OCI-M2 (cell line): ENCODE measurements around the gene C9orf152.
"Not testable (repeated sequence)": the region's sequence is repeated elsewhere in the genome, so short reads cannot be mapped to it uniquely, and the experiment has no call there.

Experiments
- DNase-seq: peaks from one replicate; lab custom pipeline; 2025; ENCODE audit not compliant: unreplicated experiment; lab: John Stamatoyannopoulos, UW

Gene C9orf152

DNA sequence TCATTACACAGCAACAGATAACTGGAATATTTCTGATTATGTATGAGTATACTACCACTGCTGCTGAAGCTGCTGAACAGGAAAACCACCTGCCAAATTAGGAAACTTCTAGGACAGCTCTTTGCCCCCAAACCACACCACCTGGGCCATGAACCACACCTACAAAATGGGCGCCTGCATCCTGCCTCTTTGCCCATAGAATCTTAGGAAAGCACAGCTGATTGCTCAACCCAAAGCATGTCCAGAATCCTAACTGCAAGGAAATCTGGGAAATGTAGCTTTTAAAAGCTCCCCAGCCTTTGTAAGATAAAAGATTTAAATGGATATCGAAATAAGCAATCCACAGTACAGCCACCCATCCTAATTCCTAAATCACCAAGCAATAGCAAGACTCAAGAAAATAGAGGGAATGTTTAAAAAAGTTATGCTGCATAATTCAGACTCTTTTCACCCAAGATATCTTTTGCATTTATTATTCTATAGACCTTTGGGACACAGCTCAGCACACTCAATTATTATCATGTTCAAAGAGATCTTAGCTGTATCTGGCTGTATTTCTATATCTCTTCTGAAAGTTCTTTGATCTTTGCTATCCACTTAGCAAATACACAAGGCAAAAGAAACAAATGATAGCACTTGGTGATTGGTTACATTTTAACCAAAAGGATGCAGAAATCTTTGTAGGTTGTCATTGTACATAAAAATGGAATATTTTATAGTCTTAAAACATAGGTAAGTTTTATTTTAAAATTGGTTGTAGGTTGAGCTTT is 6.8 kb upstream of the C9orf152 start:
- DNase-seq, result no peak

DNA sequence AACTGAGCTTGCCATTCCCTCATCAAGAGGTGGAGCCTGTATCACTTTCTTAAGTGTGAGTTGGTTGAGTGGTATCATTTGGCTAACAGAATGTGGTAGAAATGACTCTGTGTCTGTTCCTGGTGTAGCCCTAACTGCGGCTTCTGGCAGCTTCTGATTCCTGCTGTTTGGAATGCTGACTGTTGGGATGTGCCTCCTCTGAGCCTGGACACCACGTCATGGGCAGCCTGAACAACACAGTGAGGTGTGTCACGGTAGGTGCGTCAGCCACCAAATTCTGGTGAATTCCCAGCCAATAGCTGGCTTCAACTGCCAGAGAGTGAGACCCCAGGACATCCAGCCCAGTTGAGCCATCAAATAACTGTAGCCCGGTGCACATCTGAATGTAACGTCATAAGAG is 6.1 kb upstream of the C9orf152 start:
- DNase-seq, result no peak

DNA sequence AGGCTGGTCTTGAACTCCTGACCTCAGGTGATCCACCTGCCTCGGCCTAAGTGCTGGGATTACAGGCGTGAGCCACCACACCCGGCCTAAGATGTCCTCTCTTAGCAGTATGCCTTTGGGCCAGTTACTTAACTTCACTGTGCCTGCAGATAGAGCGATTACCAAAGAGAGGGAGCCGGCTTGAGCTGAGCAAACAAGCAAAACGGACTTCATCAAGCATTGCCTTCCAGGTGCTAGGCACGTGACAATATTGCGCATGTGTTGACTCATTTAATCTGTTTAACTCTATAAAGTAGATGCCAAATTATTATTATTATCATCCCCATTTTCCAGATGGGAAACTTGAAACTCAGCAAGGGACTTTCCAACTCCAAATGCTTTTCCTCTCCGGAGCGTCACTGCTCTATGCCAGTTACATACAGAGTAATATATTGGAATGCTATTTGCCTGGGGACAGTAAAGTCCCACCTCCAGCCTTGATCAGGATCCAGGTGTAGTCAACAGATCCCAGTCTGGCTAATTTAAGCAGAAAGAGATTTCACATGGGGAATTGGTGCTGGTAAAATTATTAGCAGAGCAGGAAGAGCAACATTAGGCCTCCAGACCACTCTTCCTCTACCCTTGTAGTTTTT is 5.6 kb upstream of the C9orf152 start:
- DNase-seq, result no peak

DNA sequence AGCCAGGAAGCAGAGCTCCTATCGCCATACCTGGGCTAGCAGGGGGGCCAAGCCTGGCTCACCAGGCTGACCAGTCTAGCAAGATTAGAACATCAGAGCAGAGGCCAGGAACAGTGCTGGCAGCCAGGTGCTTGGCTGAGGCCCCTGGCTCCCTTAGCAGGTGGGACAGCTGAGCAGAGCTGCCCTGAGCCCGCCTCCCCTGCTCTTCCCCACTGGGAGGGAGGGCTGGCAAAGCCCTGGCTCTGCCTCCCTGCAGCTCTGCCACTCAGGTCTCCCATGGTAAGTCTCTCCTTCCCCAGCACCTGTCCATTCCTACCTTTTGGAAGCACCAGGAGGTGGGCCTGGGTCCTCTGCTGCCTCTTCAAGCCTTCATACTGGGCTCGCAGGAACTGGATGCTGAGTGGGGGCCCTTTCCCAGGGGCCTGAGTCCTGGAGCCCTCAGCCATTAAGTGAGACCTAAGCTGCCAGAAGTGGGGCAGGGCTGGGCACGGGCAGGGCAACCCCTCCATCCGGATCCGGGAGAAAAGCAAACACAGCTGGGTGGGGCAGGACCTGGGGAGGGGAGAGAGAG is 803 bp downstream of the C9orf152 start:
- no peak for DNase-seq

DNA sequence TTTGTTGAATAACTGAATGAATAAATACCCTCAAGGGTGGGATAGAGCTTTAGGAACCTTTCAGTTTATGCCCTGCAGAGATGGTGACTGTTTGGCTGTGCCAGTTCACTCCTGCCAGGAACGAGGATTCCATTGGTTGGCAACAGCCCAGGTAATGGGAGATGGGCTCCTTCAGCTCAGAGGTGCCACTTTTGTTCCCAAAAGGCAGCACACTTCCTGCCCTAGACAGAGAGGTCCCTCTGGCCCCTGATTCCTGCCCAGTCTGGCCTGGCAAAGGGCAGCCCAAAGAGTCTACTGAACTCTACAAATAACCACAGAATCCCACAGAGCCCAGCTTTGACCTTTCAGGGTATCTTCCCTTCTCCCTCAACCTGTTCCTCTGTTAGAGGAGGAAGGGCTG is 1.6 kb downstream of the C9orf152 start:
- no peak for DNase-seq

DNA sequence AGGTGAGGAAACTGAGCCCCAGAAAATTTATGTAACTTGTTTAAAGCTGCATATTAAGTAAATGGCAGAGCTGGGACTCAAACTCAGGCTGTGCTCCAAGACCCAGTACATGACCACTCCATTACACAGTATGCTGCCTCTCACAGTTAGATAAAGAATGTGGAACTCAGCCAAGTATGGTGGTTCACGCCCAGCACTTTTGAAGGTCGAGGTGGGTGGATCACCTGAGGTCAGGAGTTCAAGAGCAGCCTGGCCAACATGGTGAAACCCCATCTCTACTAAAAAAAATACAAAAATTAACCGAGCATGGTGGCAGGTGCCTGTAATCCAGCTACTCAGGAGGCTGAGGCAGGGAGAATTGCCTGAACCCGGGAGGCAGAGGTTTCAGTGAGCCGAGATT is 2.3 kb downstream of the C9orf152 start:
- DNase-seq, result not testable (repeated sequence)

DNA sequence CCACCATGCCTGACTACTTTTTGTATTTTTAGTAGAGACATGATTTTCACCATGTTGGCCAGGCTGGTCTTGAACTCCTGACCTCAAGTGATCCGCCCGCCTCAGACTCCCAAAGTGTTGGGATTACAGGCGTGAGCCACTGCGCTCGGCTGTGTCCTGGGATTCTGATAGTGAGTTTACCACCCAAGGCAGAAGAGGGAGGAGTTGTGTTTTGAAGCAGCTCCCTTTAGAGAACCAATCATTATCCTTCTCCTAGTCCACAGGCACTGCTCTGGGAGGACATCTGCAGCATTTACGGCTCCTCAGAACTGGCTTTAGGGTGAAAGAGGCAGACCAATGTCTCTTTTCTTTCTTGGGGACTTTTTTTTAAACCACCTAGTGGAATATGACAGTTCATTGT is 5.7 kb downstream of the C9orf152 start:
- DNase-seq, result no peak

DNA sequence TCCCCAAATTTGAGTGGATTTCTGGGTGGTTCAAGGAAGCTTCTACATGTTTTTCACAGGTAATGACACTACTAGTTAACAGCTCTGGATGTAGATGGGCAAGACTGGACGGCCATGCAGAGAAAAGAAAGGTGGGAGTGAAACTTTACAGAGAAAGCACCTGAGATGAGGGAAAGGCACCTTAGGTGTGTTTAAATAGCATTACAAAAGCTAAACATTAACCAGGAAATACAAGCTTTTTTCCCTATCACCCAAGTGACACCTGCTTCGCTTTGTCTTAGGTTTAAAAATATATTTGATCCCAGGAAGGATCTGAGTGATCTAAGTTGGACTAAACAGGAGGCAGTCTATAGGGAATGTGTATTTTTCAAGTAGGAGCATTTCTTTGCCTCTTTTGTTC is 8.3 kb downstream of the C9orf152 start:
- no peak for DNase-seq

DNA sequence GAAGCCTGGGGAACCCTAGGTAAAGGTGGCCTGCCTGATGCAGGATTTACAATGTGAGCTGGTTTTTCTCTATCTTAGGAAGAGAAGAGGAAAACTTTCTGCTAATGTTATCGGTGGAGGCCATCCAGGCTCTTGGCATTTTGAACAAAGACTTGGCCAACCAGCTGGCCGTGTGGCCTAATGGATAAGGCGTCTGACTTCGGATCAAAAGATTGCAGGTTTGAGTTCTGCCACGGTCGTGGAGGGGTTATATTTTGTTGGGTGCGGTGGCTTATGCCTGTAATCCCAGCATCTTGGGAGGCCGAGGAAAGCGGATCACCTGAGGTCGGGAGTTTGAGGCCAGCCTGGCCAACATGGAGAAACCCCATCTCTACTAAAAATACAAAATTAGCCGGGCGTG is 9.6 kb downstream of the C9orf152 start:
- DNase-seq, result no peak

DNA sequence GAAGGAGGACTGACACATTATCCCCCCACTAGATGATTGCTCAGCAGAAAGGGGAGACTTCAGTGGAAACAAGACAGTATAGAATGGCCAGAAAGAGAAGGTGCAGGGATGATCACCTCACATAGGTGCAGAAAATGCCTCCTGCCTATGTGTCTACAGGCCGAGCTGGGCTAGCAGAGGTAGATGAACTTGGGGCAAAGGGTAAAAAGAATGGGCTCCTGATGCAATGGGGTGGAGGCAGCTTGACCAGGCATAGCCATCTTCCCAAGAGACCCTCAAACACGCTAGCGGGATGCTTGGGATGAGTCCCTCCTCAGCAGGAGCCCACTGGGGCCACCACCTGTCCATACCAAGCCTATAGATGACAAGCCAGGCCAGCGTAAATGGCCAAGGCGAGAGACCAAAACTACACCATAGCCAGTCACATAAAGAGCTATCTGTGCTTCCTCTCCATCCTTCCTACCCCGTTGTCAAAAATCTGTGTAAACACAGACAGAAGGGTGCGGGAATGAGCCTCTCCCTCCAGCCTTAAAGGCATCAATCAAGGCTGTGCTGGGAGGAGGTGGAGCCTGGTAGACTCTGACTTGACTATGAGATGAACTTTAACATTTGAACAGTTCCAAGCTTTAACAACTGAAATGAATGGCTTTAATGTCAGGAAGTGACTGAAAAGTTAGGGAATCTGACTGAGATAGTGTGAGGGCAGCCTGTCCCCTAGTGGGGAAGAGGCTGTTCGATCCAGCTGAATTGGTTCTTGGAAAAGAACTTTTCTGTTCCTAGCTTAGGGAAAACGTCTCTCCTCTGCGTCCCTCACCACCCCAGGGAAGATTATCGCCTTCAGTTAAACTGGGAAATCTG is 10.4 kb downstream of the C9orf152 start:
- DNase-seq, result no peak

DNA sequence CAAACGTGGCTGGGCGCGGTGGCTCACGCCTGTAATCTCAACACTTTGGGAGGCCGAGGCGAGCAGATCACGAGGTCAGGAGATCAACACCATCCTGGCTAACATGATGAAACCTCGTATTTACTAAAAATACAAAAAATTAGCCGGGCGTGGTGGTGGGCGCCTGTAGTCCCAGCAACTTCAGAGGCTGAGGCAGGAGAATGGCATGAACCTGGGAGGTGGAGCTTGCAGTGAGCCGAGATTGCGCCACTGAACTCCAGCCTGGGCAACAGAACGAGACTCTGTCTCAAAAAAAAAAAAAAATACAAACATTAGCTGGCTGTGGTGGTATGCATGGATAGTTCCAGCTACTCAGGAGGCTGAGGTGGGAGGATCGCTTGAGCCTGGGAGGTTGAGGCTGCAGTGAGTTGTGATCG is 11.9 kb downstream of the C9orf152 start:
- not testable (repeated sequence) for DNase-seq

DNA sequence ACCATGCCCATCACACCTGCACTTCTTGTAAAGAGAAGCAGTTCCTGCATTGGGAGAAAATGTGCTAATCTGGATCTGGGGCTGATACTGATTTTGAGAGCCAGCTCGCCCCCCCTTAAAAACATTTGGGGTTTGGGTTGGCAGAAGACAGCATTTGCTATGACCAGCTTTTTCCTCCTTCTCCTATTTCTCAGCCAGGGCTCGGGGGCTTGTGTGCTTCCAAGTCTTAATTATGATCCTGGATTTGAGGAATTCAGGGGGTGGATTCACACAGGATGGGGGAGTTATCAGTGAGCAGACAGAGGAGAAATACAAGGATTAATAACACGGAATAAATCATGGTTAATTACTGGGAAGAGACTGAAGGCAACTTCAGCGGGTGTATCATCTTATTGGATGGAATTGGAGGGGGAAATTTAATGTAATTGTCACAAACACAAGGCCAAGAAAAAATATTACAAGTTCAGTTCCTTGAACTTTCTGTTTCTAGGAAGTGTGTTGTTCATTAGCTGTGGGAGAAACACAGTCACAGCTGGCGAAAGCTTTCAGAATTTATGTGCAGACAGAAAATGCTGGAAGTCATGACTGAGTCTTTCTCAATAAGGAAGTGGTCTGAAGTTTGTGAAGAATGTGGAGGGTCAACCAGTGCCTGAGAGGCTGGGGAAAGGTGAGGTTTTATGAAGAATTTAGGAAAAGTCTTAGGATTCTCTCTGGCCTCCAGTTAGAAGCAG is 15.3 kb downstream of the C9orf152 start:
- no peak for DNase-seq

DNA sequence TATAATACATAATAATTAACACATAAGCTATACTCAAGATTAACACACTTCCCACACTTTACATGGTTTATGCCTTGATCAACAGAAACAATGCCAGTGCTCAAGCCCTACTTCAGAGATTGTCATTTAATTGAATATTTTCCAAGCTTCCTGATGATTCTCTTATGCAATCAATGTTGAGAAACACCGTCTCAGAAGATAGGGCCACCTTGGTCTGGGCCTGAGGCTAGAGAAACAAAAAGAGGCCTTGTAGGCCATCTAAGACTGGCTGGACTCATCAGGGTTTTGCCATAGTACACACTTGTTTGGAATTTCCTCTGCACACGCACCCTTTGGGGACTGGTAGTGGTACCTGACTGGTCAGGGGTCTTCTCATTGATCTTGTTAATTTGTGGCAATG is 16.3 kb downstream of the C9orf152 start:
- no peak for DNase-seq

DNA sequence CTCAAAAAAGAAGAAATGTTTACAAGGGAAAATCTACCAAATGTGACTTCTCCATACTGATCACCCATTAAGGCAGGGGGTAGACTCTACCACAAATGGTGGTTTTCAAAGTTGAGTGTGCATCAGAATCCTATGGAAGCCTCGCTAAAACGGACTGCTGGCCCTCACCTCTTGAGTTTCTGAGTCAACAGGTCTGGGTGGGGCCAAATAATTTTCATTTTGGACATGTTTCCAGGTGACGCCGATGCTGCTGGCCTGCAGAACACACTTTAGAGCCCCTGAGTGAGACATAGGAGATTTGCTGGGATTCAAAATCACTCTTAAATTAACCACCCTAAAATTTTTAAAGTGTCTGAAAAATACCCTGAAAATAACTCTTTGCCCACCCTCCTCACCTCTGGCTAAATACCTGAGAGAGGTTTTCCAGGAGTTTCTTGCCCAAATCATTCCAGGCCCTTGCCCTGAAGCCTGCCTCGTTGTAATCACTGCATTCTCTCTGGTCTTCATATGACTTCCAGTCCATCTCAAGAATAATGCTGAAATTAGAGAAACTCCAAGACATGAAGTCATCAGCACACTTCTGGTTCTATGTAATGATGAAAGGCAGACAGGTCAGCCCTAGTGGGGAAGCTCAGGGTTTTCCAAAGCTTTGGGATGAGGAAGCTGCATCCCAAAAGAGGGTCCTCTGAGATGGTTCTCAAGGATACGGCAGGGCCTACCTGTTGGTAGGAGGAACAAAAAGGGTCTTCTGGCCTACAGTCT is 18.2 kb downstream of the C9orf152 start:
- no peak for DNase-seq

DNA sequence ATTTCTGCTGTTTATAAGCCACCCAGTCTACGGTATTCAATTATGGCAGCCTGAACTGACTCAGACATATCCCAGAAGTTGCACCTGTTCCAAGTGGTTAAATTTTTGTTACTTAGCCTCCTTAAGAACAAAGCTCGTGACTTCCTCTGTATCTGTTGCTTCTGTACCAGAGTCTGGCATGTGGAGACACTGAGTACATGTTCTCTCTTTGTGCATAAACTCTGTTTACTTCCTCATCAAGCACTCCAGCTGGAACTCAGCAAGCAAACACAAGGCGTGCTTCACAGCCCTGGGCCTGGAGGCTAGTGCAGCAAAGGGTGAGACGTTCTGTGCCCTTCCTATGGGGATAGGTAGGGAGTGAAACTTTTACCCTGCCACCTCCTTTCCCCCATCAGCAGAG is 19.0 kb downstream of the C9orf152 start:
- DNase-seq, result no peak

DNA sequence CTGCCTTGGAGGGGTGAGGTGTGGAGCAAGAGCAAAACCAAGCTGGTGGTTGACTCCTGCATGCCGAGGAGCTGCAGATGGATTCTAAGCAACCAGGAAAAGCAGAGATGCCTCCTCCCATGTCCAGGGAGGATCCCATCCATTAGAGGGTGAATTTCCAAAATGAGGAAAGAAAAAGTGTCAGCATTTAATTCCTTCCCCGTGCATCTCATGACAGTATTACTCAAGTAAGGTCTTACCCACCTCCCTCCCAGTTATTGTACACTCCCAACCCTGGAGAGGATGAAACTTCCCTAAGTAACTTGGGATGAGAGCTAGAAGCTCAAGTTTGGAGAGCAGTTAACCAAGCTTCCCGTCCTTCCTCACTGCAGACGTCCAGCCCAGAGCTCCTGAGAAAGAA is 19.9 kb downstream of the C9orf152 start:
- DNase-seq, result no peak

DNA sequence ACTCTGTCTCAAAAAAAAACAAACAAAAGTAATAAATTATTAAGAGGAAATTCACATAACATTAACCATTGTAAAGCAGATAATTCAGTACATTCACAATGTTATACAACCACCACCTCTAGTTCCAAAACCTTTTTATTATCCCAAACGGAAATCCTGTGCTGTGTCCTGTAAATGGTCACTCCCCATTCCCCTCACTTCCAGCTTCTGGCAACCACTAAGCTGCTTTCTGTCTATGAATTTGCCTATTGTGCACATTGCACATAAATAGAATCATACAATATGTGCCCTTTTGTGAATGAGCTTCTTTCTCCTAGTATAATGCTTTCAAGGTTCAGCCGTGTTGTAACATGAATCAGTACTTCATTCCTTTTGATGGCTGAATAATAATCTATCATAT is 20.8 kb downstream of the C9orf152 start:
- no peak for DNase-seq

DNA sequence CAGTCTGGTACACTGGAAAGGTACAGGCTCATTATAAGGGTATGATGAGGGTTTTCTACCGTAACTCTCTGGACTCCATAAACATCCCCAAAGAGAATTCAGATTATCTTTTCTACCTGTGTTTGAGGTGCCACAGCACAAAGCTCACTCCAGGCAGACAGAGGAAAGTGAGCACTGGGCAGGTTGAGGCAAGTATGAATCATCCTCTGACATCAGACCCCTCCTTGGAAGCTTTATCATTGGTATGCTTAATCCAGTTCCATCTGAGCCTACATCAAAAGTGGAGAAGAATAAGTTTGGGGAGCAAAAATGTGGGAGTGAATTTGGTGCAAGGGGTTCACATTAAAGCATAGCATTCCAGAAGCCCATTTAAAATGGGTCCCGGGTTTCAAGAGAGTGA is 21.7 kb downstream of the C9orf152 start:
- DNase-seq, result no peak

DNA sequence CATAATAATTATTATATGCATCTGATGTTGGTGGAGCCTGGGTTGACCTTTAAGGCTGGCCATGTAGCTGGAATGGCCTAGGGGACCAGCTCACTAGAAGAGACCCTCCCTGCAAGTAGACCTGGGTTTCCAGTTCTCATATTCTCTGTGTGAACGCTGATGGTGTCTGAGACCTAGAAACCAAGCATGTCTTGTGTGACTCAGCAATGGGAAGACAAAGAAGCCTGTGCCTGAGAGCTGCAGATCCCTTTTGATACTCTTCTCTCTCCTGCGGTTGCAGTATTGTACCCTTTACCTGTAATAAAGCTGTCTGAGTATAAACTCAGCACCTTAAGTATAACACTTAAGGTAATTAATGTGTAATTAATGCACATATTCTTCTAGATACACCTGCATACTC is 22.2 kb downstream of the C9orf152 start:
- no peak for DNase-seq
